A673 (cell line): Measurements from ENCODE around the gene SLC6A18. TPM values are rescaled to one million over a fixed set of nuclear protein-coding genes. Genes with fewer than 3 reads are reported as not detected.

Experiments
- BruUV-seq: library from RNA; stranded (reverse); fragments of 400-500 nt; replicated peaks from 2 replicates; lab custom pipeline; 2021; lab: Mats Ljungman, UMichigan
- CTCF ChIA-PET: fragments of 300-600 bp; sonication (Branson Sonifier 250); formaldehyde crosslinking; loops from one replicate; lab custom pipeline; 2022; ENCODE audit warnings: antibody characterized with exemption; lab: Charles Lee
- POLR2A ChIA-PET: fragments of 300-600 bp; sonication (Branson Sonifier 250); formaldehyde crosslinking; loops from one replicate; lab custom pipeline; 2022; ENCODE audit warnings: antibody characterized with exemption; ENCODE audit not compliant: low non-redundant PET; lab: Charles Lee
- DNase-seq: peaks from one replicate; pipeline ENCODE4 v3.0.0-alpha.2; 2015; ENCODE audit warnings: low spot score
- H3K27ac ChIP-seq: fragments of 200-600 bp; sonication (generic); 2 replicates; pipeline ENCODE4 v1.5.1; 2016; ENCODE audit warnings: mixed run types, low read depth, mild to moderate bottlenecking, mixed read lengths, antibody characterized with exemption, low read length; ENCODE audit not compliant: poor library complexity, severe bottlenecking
- H3K27me3 ChIP-seq: fragments of 200-600 bp; sonication (generic); replicated peaks from 2 replicates; pipeline ENCODE4 v1.6.1; 2017; ENCODE audit warnings: mixed run types, low read depth, mild to moderate bottlenecking, mixed read lengths, antibody characterized with exemption, low read length; ENCODE audit not compliant: insufficient read depth, poor library complexity
- H3K36me3 ChIP-seq: fragments of 200-600 bp; sonication (generic); 2 replicates; pipeline ENCODE4 v1.6.1; 2016; ENCODE audit warnings: mixed run types, mild to moderate bottlenecking, mixed read lengths, antibody characterized with exemption, low read length; ENCODE audit not compliant: insufficient read depth, poor library complexity, severe bottlenecking
- H3K4me1 ChIP-seq: fragments of 200-600 bp; sonication (generic); 2 replicates; pipeline ENCODE4 v1.6.1; 2017; ENCODE audit warnings: mixed run types, mild to moderate bottlenecking, mixed read lengths, antibody characterized with exemption, low read length; ENCODE audit not compliant: insufficient read depth, poor library complexity, severe bottlenecking
- H3K4me3 ChIP-seq: fragments of 200-600 bp; sonication (generic); 2 replicates; pipeline ENCODE4 v1.5.1; 2016; ENCODE audit warnings: low read depth, mixed run types, mild to moderate bottlenecking, mixed read lengths, low read length; ENCODE audit not compliant: poor library complexity, severe bottlenecking
- H3K9me3 ChIP-seq: fragments of 200-600 bp; sonication (generic); 2 replicates; pipeline ENCODE4 v1.6.1; 2016; ENCODE audit warnings: mixed run types, low read depth, mild to moderate bottlenecking, mixed read lengths, antibody characterized with exemption, low read length; ENCODE audit not compliant: poor library complexity, severe bottlenecking
- CTCF ChIP-seq: fragments of 300-800, 200-600 bp; sonication (generic); conservative IDR thresholded peaks from 2 replicates; pipeline ENCODE4 v1.5.1; 2017; ENCODE audit warnings: low read depth, mild to moderate bottlenecking, antibody characterized with exemption, low read length, moderate library complexity, mixed read lengths
- EZH2 ChIP-seq: fragments of 200-600 bp; sonication (generic); IDR thresholded peaks from 2 replicates; pipeline ENCODE4 v1.6.1; 2017; ENCODE audit warnings: borderline replicate concordance, low read depth, mild to moderate bottlenecking, mixed read lengths, antibody characterized with exemption, low read length; ENCODE audit not compliant: poor library complexity, severe bottlenecking
- intact Hi-C: fragments of 100-400 bp; cut with micrococcal nuclease; formaldehyde crosslinking; loops from one replicate; pipeline ENCODE4 v1.10.0; 2022; ENCODE audit not compliant: unreplicated experiment
- total RNA-seq: library from RNA; stranded (reverse); gene quantifications from 2 replicates; pipeline ENCODE4 v1.2.3, GENCODE V29; 2021

SLC6A18 gene
- total RNA-seq, 1 experiment from 2014 or later = not detected

- Histone ChIP-seq H3K4me3 (no peak overlapping the region), H3K27me3 (no peaks in the 10 kb centered on the region), H3K27ac (no peak overlapping the region), H3K36me3 (no peaks in the 10 kb centered on the region), H3K4me1 (peaks cover 5% of the 10 kb centered on the region), H3K9me3 (no peaks in the 10 kb centered on the region)
- CTCF ChIA-PET = no interaction called here
- no peak for DNase-seq
- POLR2A ChIA-PET = no interaction called here
- intact Hi-C loops = no loop called here
- TF ChIP-seq EZH2 (no peak), CTCF (no peak)
- no TSS peak for BruUV-seq
Measured at GRCh38 chr5:1177826-1178528, 47.2 kb upstream of the SLC6A18 start.

GRCh38 chr5:1178529-1179382 is 46.4 kb upstream of the SLC6A18 start:
- H3K9me3 ChIP-seq = no peaks in the 10 kb centered on the region
- CTCF ChIA-PET = no interaction called here
- H3K27me3 ChIP-seq = no peaks in the 10 kb centered on the region
- no TSS peak for BruUV-seq
- POLR2A ChIA-PET = no interaction called here
- H3K4me3 ChIP-seq = no peak overlapping the region
- H3K4me1 ChIP-seq = peaks cover 5% of the 10 kb centered on the region
- intact Hi-C loops = no loop called here
- DNase-seq = no peak
- TF ChIP-seq EZH2 = no peak
- TF ChIP-seq CTCF = no peak
- H3K27ac ChIP-seq = no peak overlapping the region
- H3K36me3 ChIP-seq = no peaks in the 10 kb centered on the region

GRCh38 chr5:1179383-1179715 is 45.8 kb upstream of the SLC6A18 start:
- no TSS peak for BruUV-seq
- Histone ChIP-seq H3K27me3 (no peaks in the 10 kb centered on the region), H3K27ac (no peak overlapping the region), H3K4me1 (no peaks in the 10 kb centered on the region), H3K4me3 (no peak overlapping the region), H3K9me3 (no peaks in the 10 kb centered on the region), H3K36me3 (no peaks in the 10 kb centered on the region)
- intact Hi-C loops = no loop called here
- ChIA-PET CTCF (no interaction called here), POLR2A (no interaction called here)
- TF ChIP-seq EZH2 = no peak
- TF ChIP-seq CTCF = no peak
- DNase-seq = no peak
